Breast epithelium (tissue), 3 donors: ENCODE results near the gene KRTAP11-1.

Experiments
- CTCF ChIP-seq, 3 donors: fragments of 450-650 bp; IDR thresholded peaks; one replicate each; pipeline ENCODE4 v1.5.1; 2016 to 2017; ENCODE audit warnings: antibody characterized with exemption in 3 of 3, mild to moderate bottlenecking in 3 of 3, moderate library complexity in 3 of 3
- POLR2A ChIP-seq: fragments of 450-650 bp; IDR thresholded peaks from one replicate; pipeline ENCODE4 v1.6.1; 2016; ENCODE audit warnings: antibody characterized with exemption, mild to moderate bottlenecking, moderate library complexity
- POLR2AphosphoS5 ChIP-seq, 3 donors: sonication (generic); formaldehyde crosslinking; IDR thresholded peaks; one replicate each; pipeline ENCODE4 v1.6.1; 2017; ENCODE audit warnings: antibody characterized with exemption in 3 of 3

- TF ChIP-seq CTCF (IDR thresholded peaks at IDR 0.05): no peak
- no peak for TF ChIP-seq POLR2A
- TF ChIP-seq POLR2AphosphoS5 (IDR thresholded peaks at IDR 0.05): no peak
Observed at GRCh38 chr21:30917557-30917956, 36.2 kb upstream of the KRTAP11-1 start.
